ENCODE measurements around the gene KIAA2012.

DNA sequence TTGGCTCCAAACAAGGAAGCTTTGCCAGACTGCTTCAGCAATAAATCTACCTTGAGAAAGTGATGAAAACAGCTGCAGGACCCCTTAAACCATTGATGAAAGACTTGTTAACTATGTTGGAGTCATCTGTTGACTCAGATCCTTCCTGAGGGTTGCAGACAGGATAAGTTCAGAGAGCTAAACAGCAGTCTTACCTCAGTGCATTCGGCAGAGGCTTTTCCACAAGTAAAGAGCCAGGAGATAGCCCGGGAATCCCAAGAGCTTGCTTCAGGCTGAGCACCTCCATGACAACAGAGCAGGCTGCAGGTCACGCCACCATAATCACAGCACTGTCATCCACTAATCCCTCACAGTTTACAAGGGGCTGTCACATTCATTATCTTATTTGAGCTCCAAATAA lies 23.7 kb downstream of the KIAA2012 start:
- TF ChIP-seq POLR2A (IDR thresholded peaks at IDR 0.05; ENCODE audit: extremely low read depth, insufficient read length), result no peak
- TF ChIP-seq, protein P1, sequence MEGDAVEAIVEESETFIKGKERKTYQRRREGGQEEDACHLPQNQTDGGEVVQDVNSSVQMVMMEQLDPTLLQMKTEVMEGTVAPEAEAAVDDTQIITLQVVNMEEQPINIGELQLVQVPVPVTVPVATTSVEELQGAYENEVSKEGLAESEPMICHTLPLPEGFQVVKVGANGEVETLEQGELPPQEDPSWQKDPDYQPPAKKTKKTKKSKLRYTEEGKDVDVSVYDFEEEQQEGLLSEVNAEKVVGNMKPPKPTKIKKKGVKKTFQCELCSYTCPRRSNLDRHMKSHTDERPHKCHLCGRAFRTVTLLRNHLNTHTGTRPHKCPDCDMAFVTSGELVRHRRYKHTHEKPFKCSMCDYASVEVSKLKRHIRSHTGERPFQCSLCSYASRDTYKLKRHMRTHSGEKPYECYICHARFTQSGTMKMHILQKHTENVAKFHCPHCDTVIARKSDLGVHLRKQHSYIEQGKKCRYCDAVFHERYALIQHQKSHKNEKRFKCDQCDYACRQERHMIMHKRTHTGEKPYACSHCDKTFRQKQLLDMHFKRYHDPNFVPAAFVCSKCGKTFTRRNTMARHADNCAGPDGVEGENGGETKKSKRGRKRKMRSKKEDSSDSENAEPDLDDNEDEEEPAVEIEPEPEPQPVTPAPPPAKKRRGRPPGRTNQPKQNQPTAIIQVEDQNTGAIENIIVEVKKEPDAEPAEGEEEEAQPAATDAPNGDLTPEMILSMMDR (IDR thresholded peaks at IDR 0.05; ENCODE audit: low read depth, low read length), result no peak

Measured in NB4 (cell line).